Loucy (cell line): ENCODE data around the gene UBAC2.

Experiments used
- H2AFZ ChIP-seq: fragments of 200-600 bp; sonication (generic); 2 replicates; pipeline ENCODE4 v1.6.0; 2016; ENCODE audit warnings: antibody characterized with exemption, mild to moderate bottlenecking, low read length, moderate library complexity
- H3F3A ChIP-seq: fragments of 200-600 bp; 2 replicates; pipeline ENCODE4 v1.6.0; 2016; ENCODE audit warnings: antibody characterized with exemption, low read depth, mild to moderate bottlenecking
- H3K27me3 ChIP-seq: fragments of 200-600 bp; sonication (generic); 2 replicates; pipeline ENCODE4 v1.6.1; 2014; ENCODE audit warnings: low read length, mild to moderate bottlenecking; ENCODE audit not compliant: insufficient read depth, poor library complexity, severe bottlenecking
- H3K36me3 ChIP-seq: fragments of 200-600 bp; sonication (generic); 2 replicates; pipeline ENCODE4 v1.6.1; 2016; ENCODE audit warnings: low read length; ENCODE audit not compliant: insufficient read depth
- H3K4me1 ChIP-seq: fragments of 200-600 bp; sonication (generic); 2 replicates; pipeline ENCODE4 v1.5.1; 2014; ENCODE audit warnings: low read length, mild to moderate bottlenecking; ENCODE audit not compliant: insufficient read depth, poor library complexity, severe bottlenecking
- H3K4me2 ChIP-seq: fragments of 200-600 bp; sonication (generic); 2 replicates; pipeline ENCODE4 v1.6.0; 2014; ENCODE audit warnings: antibody characterized with exemption, low read length, low read depth, mild to moderate bottlenecking; ENCODE audit not compliant: poor library complexity, severe bottlenecking
- H3K4me3 ChIP-seq: fragments of 200-600 bp; sonication (generic); 2 replicates; pipeline ENCODE4 v1.5.1; 2014; ENCODE audit warnings: low read length, mild to moderate bottlenecking, mixed read lengths; ENCODE audit not compliant: poor library complexity, severe bottlenecking
- H3K79me2 ChIP-seq: fragments of 200-600 bp; sonication (generic); 2 replicates; pipeline ENCODE4 v1.6.1; 2014; ENCODE audit warnings: low read length; ENCODE audit not compliant: insufficient read depth
- H3K9ac ChIP-seq: fragments of 200-600 bp; sonication (generic); 2 replicates; pipeline ENCODE4 v1.6.0; 2014; ENCODE audit warnings: mild to moderate bottlenecking, low read depth, low read length, moderate library complexity; ENCODE audit not compliant: poor library complexity, severe bottlenecking
- H3K9me2 ChIP-seq: fragments of 200-600 bp; sonication (generic); replicated peaks from 2 replicates; pipeline ENCODE4 v1.6.1; 2016; ENCODE audit warnings: low read depth, low read length, mixed read lengths
- H3K9me3 ChIP-seq: fragments of 200-600 bp; sonication (generic); 2 replicates; pipeline ENCODE4 v1.6.1; 2014; ENCODE audit warnings: mild to moderate bottlenecking, antibody characterized with exemption, low read length, low read depth; ENCODE audit not compliant: insufficient read depth
- H4K20me1 ChIP-seq: fragments of 200-600 bp; sonication (generic); 2 replicates; pipeline ENCODE4 v1.6.0; 2014; ENCODE audit warnings: antibody characterized with exemption, low read length, mild to moderate bottlenecking; ENCODE audit not compliant: insufficient read depth, poor library complexity, severe bottlenecking
- EZH2phosphoT487 ChIP-seq: fragments of 200-600 bp; IDR thresholded peaks from 2 replicates; pipeline ENCODE4 v1.6.1; 2018; ENCODE audit warnings: antibody characterized with exemption, mild to moderate bottlenecking, moderate library complexity, borderline replicate concordance
- TF ChIP-seq, protein P1 (sequence below): fragments of 200-600 bp; sonication (generic); conservative IDR thresholded peaks from 2 replicates; pipeline ENCODE4 v1.5.1; 2014; ENCODE audit warnings: mild to moderate bottlenecking, antibody characterized with exemption, low read length

The UBAC2 gene

GRCh38 chr13:99350191-99350590, 149.5 kb downstream of the UBAC2 start:
- Histone ChIP-seq H4K20me1 (no peaks in the 10 kb centered on the region), H3K27me3 (no peaks in the 10 kb centered on the region), H3K4me1 (peaks cover 8% of the 10 kb centered on the region), H3K36me3 (peaks cover 51% of the 10 kb centered on the region; the same call in 1 of the 2 replicates), H3K4me2 (no peak overlapping the region), H3K9me2 (no peaks in the 10 kb centered on the region), H3K4me3 (no peak overlapping the region), H3F3A (no peaks in the 10 kb centered on the region), H3K9me3 (no peaks in the 10 kb centered on the region), H3K9ac (no peak overlapping the region), H3K79me2 (no peaks in the 10 kb centered on the region), H2AFZ (no peak overlapping the region)
- TF ChIP-seq EZH2phosphoT487, result no peak
- TF ChIP-seq, protein P1, sequence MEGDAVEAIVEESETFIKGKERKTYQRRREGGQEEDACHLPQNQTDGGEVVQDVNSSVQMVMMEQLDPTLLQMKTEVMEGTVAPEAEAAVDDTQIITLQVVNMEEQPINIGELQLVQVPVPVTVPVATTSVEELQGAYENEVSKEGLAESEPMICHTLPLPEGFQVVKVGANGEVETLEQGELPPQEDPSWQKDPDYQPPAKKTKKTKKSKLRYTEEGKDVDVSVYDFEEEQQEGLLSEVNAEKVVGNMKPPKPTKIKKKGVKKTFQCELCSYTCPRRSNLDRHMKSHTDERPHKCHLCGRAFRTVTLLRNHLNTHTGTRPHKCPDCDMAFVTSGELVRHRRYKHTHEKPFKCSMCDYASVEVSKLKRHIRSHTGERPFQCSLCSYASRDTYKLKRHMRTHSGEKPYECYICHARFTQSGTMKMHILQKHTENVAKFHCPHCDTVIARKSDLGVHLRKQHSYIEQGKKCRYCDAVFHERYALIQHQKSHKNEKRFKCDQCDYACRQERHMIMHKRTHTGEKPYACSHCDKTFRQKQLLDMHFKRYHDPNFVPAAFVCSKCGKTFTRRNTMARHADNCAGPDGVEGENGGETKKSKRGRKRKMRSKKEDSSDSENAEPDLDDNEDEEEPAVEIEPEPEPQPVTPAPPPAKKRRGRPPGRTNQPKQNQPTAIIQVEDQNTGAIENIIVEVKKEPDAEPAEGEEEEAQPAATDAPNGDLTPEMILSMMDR, result no peak

- Histone ChIP-seq H4K20me1 (no peaks in the 10 kb centered on the region), H3K4me1 (peaks cover 22% of the 10 kb centered on the region), H3K9me3 (no peaks in the 10 kb centered on the region), H3K4me3 (no peak overlapping the region), H3K79me2 (no peaks in the 10 kb centered on the region), H3K4me2 (no peak overlapping the region), H2AFZ (no peak overlapping the region), H3K27me3 (no peaks in the 10 kb centered on the region), H3F3A (no peaks in the 10 kb centered on the region), H3K36me3 (peaks cover 43% of the 10 kb centered on the region; the same call in 1 of the 2 replicates), H3K9ac (no peak overlapping the region), H3K9me2 (no peaks in the 10 kb centered on the region)
- TF ChIP-seq, protein P1, result no peak
- TF ChIP-seq EZH2phosphoT487, result no peak
Observed at GRCh38 chr13:99351772-99352171, 151.1 kb downstream of the UBAC2 start.

DNA sequence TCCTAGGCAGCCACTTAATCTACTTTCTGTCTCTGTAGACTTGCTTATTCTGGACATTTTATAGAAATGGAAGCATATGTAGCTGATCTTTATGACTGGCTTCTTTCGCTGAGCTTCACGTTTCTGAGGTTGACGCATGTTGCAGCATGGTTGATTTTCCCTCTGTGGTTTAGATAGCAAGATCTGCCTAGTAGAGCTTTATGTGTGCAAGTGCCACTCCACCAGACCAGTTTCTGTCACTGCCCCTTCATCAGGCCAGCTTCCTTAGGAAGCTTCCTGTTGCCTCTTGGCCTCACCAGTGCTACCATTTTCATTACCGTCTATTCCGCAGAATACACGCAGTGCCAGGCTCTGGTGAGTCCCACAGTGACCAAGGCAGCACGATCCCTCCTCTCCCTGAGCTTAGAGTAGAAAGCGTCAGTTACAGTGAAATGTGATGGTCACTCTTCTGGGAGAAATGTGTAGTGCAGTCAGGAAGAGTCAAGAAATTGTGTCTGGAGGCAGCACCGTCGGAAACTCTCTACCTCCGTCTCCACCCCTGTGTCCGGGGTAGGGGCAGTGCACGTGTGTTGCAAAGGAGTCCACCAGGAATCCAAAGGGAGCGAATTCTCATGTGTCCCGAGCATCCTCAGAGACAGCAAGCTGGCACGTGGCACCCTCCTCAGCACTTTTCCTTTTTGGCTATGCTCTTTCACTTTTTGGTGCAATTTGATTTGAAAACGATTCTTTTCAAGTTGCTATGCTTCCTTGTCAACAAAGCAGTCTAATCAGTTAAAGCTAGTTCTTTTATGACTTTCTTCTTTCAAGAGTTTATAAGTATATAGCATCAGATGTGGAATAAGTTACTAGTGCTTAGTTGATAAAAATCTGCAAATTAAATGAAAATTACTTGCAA, 151.9 kb downstream of the UBAC2 start:
- no peak overlapping the region for H3K9ac ChIP-seq
- TF ChIP-seq, protein P1, result no peak
- no peak for TF ChIP-seq EZH2phosphoT487
- peaks cover 44% of the 10 kb centered on the region; the same call in 1 of the 2 replicates for H3K36me3 ChIP-seq
- H4K20me1 ChIP-seq, result no peaks in the 10 kb centered on the region
- H3K9me3 ChIP-seq, result no peaks in the 10 kb centered on the region
- no peak overlapping the region for H2AFZ ChIP-seq
- H3K4me2 ChIP-seq, result no peak overlapping the region
- peaks cover 30% of the 10 kb centered on the region for H3K4me1 ChIP-seq
- H3K9me2 ChIP-seq, result no peaks in the 10 kb centered on the region
- no peak overlapping the region for H3K4me3 ChIP-seq
- no peaks in the 10 kb centered on the region for H3K79me2 ChIP-seq
- H3K27me3 ChIP-seq, result no peaks in the 10 kb centered on the region
- H3F3A ChIP-seq, result no peaks in the 10 kb centered on the region
